Measurements from ENCODE around the gene HSP90AB1.

The HSP90AB1 gene

GRCh38 chr6:44255871-44256774, 9.2 kb downstream of the HSP90AB1 start:
- peak; percentile 44 for DNase-seq

GRCh38 chr6:44256775-44257024, 9.8 kb downstream of the HSP90AB1 start:
- DNase-seq: no peak

GRCh38 chr6:44257025-44257752, 10.3 kb downstream of the HSP90AB1 start, which contains the start of gene SLC35B2:
Gene SLC35B2 (minus strand): TSS chr6:44257528. CDS start chr6:44257410, 118 bp downstream.
- peak; percentile 80 for DNase-seq

GRCh38 chr6:44257753-44258324, 10.9 kb downstream of the HSP90AB1 start:
- no peak for DNase-seq

- no peak for DNase-seq
These were observed 11.5 kb downstream of the HSP90AB1 start for GRCh38 chr6:44258325-44258863.

DNA sequence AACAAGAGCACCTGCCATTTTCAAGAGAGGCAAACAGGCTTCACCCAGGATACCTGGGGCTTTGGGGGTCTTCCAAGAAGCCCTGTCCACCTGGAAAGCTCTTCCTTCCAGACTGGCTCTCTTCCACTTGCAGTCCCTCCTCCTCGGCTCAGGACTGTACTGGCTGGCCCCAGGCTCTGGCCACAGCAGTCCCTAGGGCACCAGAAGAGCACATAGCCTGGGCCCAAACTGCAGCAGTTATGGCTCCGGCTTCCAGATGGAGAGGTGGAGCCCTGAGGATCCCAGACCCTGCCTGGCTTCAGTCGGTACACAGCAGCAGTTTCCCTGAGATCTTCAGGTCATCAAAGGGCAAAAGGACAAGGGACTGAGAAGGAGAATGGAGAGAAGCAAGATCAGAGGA, 12.0 kb downstream of the HSP90AB1 start:
- no peak for DNase-seq

DNA sequence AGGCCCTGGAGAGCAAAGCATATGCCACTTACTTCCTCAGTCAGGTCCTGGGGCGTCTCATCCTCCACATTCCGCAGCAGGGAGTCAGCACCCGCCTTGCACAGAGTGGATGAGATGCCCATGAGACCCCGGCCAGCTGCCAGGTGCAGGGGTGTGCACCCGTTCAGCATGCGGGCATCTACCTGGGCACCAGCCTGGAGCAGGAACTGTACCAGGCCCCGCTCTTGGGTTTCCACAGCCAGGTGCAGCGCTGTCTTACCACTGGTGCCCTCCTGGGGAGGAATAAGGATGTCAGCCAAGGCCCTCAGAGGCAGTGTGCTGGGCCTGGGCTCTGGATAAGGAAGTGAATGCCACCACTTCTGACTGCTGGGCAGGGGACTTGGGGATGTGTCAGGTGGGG, 13.1 kb downstream of the HSP90AB1 start:
- DNase-seq: no peak

DNA sequence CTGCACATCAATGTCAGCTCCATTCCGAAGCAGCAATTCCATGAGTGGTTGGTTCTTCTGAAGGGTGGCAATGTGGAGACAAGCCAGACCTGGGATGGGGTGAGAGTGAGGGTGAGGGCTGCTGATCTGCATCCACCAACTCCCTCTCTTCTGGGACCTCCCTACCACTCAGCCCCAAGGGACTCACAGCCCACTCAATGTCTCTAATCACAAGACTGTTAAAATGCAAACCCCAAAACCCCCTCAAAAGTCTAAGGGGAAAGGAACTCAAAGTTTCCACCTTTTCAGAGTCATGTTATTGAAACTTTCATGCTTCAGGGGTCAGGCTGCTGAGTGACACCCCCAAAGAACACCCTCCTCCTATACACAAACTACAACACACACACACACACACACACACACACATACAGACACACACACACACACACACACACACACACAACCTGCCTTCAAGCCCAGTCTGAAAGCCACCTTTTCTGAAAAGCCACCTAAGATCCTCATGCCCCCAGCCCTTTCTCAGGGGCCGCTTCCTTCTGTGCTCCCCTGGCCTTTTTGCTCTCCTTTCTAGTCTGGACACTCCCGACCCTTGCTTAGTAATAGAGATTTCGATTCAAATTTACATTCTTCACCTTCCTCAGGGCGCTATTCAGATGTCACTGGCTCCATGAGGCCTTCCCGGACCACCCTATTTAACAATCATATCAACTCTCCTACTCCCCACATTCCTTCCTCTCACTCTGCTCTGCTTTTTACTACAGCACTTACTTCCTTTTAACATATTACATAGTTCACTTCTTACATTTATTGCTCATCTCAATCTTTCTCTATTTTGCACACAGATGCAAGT, 13.8 kb downstream of the HSP90AB1 start:
- DNase-seq: no peak

DNA sequence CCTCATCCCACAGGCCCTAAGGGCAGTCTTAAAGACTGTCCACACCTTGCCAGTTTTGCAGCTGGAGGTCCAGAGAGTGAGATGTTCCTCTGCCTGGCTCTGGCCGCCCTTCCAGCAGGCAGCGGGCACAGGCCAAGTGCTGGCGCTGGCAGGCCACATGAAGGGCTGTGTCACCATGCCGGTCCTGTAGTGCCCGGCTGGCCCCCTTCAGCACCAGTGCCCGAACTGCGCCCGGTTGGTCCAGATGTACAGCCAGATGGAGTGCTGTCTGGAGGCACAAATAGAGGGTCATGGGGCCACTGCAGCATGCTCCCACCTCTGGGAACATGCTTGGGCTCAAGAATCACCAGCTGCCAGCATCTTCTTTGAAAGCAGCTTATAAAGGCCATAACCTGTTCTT, 14.7 kb downstream of the HSP90AB1 start:
- no peak for DNase-seq

DNA sequence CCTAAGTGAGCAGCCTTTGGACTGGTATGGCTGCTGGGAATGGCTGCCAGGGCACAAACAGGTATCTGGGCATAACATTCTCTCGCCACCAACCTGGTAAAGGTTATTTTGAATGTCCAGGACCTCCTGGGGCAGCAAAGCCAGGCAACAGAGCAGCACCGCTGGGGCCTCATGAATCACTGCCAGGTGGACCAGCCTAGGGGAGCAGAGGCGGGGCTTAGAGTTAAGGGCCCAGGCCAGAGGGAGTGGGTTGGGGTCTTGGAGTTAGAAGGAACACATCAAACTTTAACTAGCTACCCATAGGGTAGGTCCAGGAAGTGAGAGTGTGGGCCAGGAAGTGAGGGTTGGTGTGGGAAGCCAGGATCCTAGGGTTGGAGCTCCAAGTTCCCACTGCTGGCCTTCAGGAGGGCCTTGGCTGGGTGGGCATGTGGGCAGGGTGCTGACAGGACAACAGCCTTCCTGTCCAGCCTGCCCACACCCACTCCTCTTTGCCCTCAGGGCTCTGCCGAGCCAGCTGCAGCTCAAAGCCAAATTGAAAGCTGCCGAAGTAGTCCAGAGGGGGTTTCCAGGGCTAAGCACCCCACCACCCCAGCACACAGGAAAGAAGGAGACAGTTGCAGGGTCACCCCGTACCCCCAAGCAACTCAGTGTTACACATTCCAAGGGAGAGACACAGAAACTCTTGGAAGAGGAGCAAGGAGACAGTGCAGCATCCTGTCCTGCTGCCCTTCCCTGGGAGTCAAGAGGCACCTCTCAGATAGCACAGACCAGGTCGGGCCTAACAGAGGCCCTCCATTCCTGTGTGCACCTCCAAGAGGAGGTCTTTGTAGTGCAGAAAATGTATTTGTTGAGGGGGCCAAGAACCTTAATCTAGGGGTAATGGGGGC, 15.8 kb downstream of the HSP90AB1 start:
- DNase-seq: peak; percentile 45

DNA sequence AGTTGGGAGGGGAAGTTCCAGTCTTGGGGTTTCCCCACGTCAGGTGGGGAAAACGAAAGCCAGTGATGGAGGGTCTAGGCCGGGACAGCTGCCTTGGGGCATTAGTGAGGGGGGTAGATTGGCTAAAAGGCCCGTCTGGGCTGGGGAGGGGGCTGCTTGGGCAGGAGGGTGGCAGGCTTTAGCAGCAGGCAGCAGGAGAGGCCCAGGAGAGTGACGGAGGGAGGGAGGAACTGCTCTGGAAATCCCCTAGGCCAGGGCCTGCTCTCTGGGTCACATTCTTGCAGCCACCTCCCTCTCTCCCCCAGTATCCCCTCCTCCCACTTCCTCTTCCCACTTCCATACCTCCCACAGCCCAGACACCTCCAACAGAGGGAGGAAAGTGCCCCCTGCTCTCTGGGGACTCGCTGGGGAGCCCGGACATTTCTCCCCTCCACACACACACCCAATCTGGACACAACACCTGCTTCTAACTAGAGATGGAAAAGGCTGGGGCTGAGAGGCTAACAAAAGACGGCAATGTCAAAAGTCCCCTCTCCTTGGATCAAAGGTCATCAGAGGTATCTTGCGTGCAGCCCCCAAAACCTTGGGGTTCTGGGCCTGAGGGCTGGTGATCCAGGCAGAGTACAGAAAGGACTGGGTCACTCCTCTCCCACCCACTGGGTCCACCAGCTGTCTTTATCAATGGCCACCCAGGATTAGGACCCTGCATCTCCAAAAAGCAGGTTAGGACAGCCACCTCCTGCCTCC, 16.6 kb downstream of the HSP90AB1 start:
- DNase-seq: peak; percentile 76

DNA sequence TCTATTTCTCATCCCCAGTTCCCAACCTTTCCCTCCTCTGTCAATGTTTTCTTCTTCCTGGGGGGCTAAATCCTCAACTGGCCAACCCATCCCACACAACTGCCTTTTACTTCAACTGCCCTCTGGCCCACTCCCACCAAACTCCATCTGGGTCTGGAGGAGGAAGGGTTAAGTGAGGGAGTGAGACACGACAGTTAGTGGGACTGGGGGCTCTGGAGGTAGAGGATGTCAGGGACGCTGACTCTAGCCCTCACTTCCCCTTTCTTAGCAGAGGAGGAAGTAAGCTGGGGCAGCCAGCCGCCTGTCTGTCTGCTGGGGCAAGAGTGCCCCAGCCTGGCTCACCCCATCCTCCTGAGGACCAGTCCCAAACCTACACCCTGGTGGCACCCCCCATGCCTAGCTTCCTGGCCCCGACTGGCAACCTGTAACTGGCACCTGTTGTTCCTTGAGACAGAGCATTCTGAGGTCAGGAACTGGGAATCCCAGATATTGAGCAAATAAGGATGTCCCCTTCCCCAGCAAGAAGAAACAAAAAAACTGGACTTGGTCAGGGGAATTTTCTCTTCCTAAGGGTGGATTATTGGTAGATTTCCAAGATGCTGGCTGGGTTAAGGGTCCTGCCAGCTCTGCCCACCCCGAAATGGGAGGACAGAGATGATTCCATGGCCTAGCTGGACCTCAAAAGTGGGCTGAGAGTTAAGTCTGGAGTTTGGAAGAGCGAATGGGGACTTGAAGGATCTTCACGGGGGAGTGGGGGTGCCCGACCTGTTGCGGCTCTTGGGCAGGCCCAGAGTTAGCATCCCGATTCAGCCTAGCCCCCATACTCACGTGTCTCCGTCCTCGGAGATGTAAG, 17.5 kb downstream of the HSP90AB1 start:
- peak; percentile 63 for DNase-seq

DNA sequence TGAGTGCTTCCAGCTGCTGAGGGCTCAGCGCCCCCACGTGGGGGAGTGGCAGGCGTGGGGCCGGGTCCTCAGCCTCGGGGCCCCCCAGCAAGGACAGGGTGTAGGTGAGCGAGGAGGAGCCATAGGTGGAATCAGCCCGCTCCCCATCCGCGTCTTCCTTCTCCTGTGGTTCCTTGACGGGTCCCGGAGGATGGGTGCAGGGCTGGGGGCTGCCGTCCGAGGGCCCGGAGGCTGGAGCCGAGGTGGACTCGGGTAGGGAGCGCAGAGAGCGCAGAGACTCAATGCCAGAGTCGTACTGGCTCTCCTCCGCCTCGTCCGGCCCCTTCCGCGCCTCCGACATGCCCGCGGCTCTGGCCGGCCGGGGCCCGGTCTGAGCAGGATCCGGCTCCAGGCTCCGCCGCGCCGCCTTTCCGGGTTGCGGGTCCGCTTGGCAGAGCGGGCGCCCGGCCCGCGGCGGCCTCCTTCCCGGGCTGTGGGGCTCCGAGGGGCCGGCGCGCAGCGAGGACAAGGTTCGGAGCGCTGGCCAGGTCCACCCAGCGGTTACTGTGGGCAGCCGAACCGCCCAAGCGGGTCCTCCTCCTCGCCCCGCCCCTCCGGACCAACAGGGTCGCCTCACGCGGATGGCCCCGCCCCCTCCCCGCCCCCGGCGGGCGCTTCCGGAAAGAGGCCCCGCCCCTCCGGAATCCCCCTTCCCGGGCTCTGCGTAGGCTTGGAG, 18.3 kb downstream of the HSP90AB1 start, which contains the start of gene NFKBIE:
NFKBIE (minus strand) TSS at position 545 of the 715 bp plus-strand sequence; CDS start at position 340, 205 bp downstream.
- DNase-seq: peak; percentile 96

DNA sequence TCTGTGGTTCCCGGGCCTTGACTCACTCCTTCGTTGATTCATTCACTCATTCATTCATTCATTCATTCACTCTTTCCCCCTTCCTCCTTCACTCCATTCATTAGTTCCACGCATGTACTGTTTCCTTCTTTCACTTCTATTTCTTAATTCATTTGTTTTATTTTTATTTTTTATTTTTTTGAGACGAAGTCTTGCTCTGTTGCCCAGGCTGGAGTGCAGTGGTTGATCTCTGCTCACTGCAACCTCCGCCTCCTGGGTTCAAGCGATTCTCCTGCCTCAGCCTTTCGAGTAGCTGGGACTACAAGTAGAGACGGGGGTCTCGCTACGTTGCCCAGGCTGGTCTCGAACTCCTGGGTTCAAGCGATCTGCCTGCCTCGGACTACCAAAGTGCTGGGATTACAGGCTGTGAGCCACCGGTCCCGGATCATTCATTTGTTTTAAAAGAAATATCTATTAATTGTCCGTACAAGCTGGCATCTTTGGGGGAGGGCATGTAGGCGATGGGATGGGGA, 18.9 kb downstream of the HSP90AB1 start:
- DNase-seq: no peak

DNA sequence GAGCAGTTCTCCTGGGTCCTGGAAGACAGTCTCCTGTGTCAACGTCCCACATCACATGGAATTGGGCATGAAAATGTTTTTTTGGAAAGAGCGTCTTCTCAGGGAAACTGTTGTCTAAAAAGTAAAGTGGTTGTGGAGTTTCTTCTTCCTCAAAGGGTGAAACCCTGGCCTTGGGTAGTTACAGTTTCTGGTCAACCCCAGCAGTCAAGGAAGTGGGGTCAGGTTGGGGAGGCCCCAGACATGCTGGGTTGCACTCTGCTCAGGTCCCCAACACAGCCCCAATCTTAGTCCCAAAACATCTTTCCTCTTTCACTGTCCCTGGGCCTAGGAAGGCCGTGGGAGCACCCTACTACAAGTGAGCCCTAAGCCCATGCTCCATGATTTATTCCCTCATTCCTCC, 19.4 kb downstream of the HSP90AB1 start:
- DNase-seq: no peak

DNA sequence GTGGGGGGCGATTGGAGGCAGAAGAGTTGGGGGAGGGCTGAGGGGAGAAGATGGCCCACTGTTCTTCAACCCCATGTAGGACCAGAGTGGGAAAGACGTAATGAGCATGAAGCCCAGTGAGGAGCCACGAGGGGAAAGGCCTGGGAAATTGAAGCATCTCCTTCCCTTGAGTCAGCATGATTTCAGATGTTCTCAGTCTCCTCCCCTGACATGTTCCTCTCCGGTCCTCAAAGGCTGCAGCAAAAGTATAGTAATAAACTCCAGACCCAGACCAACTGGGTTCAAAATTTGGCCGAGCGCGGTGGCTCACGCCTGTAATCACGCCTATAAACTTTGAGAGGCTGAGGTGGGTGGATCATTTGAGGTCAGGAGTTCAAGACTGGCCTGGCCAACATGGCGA, 20.4 kb downstream of the HSP90AB1 start:
- DNase-seq: no peak

- DNase-seq: peak; percentile 75
These were observed 21.3 kb downstream of the HSP90AB1 start for GRCh38 chr6:44268095-44268628.

GRCh38 chr6:44269178-44269920, 22.4 kb downstream of the HSP90AB1 start:
- no peak for DNase-seq
